Fibroblast of skin of right quadriceps (primary cell): ENCODE data around the gene SLC1A4.
A peak's percentile ranks its signal among the peaks of the same experiment; 100 is the strongest.
"Not testable (repeated sequence)": the region's sequence is repeated elsewhere in the genome, so short reads cannot be mapped to it uniquely, and the experiment has no call there.

ENCODE experiments used
- DNase-seq: peaks from one replicate; pipeline ENCODE4 v3.0.0-alpha.2; 2013

The SLC1A4 gene

DNA sequence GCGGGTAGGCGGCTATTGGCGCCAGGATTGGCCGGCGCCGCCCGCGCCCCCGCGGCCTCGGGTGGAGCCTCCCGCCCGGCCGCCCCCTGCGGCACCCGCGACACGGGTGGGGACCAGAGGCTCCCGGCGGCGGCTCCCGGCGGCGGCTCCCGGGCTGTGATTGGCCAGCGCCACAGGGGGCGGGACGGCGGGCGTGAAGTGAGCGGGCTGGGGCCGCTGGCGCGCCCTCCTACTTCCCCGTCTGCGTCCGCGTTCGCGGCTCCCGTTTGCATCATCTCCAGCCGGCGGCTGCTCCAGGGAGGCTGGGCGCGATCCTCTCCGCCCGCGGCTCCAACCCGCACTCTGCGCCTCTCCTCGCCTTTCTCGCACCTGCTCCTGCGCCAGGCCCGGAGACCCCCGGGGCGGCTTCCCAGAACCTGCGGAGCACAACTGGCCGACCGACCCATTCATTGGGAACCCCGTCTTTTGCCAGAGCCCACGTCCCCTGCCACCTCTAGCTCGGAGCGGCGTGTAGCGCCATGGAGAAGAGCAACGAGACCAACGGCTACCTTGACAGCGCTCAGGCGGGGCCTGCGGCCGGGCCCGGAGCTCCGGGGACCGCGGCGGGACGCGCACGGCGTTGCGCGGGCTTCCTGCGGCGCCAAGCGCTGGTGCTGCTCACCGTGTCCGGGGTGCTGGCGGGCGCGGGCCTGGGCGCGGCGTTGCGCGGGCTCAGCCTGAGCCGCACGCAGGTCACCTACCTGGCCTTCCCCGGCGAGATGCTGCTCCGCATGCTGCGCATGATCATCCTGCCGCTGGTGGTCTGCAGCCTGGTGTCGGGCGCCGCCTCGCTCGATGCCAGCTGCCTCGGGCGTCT, at the start of gene SLC1A4:
SLC1A4 (plus strand) TSS at position 274 of the 856 bp plus-strand sequence; CDS start at position 519, 245 bp downstream.
- DNase-seq = peak; percentile 90

DNA sequence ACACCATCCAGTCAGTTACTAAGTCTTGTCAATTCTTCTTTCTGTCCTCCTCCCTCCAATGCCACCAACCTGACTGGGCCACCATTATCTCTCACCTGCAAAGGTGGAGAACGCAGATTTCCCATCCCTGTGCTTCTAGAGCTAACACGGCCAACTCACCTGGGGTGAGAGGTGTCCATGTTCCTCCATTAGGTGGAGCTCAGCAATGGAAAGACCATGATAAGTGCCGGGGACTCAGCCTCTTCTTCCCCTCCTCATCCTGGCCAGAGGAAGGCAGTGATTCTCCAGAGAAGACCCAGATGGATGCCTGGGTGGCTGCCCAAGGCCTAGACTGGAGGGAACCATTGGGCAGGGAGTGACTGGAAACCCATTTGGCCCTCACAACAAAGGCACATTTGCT, 48.1 kb upstream of the SLC1A4 start:
- no peak for DNase-seq

DNA sequence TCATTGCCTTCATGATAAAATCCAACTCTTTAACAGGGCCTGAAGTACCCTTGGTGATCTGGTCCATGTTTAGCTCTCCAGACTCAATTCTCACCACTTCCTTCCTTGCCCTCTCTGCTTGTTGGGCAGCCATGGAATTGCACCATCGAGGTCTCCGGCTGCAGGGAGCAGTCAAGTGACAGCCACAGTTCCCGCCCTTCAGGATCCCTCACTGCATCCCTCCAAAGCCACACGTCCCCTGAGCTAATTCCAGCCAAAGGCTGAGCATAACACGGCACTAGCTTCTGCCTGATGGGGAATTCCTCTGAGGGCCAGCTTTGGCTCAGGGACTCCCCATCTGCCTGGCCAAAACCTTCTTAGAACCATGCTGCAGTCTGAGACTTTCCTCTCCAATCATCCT, 47.4 kb upstream of the SLC1A4 start:
- no peak for DNase-seq

DNA sequence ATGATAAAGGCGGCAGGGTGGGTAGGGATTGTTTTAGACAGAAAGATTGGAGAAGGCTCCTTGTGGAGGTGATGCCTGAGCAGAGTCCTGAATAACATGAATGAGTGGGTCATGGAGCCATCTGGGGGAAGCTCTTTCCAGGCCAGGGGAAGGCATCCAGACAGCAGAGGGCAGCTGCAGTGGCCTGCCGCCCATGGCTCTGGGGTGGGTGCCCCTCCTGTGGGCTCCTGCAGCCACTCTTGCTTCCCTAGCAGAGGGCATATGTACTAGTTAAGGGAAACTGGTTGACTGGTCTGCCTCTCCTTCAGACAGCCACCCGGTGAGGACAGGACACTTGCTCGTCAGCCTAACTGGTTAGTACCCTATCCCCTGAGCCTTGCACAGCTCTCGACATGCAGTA, 46.5 kb upstream of the SLC1A4 start:
- DNase-seq = no peak

DNA sequence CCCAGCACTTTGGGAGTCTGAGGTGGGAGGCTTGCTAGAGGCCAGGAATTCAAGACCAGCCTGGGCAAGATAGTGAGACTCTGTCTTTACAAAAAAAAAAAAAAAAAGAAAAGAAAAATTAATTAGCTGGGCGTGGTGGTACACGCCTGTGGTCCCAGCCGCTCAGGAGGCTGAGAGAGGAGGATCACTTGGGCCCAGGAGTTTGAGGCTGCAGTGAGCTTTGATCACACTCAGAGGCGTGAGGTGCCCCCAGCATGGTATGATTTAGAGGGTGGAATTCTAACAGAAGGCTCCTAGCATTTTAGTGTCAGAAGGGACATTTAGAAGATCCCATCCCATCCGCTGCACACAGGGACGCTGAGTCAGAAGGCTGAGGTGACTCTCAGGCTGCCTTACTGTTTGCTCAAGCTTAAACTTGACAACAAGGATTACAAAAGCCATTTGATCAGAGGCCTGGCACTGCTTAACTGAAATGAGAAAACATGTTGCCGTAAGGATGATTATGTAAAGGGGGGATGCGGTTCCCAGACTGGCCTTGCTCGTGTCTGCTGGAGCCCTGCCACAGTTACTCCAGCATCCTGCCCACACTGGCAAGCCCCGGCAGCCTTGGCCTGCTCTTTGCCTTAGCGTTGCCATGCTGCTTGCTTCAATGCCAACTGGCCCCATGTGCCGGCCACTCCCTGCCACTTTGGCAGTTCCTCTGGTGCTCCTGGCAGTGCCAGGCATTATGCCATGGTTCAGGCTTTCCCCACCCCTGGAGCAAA, 45.6 kb upstream of the SLC1A4 start:
- peak; percentile 11 for DNase-seq

DNA sequence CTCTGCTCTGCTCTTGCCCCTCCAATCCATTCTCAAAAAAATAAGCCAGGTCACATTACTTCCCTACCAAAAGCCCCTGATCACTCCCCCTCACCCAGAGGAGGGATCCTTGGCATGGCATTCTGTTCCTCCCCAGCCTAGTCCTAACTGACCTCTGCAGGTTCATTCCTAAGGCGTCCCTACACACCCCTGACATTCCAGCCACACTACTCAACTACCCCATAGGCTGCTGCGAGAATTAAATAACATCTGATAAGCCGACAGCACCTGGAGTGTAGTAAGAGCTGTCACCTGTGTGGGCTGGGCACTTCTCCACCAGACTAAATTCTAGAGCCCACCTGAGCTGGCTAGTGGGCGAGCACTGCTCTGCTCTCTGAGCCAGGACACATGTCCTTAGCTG, 44.7 kb upstream of the SLC1A4 start:
- DNase-seq = no peak

DNA sequence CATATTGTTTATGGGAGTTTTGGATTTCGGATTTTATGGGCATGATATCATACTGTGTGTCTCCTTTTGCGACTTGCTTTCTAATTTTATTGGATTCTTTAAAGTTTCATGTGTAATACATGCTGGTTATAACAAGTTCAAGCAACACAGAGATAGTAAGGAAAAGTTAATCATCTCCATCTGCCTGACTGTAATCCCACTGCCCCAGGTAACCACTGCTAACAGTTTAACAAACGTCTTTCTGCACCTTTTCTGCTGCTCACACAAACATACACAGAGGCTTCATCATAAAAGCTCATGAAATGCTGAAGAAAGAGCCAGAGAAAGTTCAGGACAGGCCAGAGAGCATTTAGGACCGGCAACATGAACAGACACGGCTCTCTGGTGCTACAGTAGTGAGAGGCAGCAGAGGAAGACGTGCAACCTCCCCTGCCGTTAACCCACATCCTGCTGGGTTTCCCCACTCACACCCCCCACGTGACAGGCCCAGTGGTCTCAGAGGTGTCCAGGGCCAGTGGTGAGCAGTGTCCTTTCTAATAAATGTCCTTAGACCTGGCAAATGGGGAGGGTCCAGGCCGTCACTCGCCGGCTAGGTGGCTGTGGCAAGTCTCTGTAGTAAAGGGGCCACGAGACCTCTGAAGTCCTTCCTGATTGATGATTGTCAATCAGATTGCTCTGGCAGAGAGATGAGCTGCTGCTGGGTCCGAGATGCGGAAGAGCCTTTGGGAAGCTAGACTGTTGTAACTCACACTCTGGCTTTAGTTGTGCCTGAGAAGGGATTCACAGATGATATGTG, 43.0 kb upstream of the SLC1A4 start:
- DNase-seq = peak; percentile 8

DNA sequence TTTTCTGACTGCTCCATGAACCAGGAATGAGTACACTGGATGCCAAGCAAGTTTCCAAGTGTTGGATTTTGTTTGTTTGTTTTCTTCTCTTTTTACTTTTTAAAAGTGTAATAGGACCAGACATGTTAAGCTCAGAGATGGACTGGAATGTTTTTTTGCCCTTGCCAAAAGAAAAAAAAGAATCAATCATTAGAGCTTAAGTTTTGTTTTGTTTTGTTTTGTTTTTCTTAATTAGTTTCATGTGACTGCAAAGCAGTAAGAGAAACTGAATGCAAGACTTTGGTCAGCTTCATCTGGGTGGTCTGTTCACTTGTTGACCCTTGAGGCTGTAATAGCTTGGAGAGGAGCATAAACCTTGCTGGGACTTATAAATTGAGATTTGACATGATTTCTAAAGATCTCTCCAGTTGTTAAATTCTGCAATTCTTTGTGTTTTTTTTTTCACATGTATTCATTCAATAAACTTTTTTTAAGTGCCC, 42.4 kb upstream of the SLC1A4 start:
- DNase-seq = peak; percentile 11

DNA sequence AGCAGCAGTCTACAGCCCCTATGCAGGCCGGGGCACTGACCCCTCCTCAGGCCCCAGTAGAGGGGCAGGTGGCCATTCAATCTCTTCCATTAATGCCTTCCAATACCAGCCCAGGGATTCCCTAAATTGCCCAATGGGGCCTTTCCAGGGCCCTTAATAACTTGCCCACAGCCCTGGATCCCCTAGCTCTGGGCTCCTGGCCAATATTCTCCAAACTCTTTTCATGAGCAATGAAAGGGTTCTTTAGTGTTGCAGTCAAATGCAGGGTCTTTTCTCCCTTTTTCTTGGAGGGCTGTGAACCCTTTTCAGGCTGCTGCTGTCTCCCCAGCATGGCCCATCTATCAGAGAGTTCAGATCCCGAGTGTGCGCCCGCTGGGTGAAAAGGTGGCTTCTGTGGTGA, 41.3 kb upstream of the SLC1A4 start:
- no peak for DNase-seq

DNA sequence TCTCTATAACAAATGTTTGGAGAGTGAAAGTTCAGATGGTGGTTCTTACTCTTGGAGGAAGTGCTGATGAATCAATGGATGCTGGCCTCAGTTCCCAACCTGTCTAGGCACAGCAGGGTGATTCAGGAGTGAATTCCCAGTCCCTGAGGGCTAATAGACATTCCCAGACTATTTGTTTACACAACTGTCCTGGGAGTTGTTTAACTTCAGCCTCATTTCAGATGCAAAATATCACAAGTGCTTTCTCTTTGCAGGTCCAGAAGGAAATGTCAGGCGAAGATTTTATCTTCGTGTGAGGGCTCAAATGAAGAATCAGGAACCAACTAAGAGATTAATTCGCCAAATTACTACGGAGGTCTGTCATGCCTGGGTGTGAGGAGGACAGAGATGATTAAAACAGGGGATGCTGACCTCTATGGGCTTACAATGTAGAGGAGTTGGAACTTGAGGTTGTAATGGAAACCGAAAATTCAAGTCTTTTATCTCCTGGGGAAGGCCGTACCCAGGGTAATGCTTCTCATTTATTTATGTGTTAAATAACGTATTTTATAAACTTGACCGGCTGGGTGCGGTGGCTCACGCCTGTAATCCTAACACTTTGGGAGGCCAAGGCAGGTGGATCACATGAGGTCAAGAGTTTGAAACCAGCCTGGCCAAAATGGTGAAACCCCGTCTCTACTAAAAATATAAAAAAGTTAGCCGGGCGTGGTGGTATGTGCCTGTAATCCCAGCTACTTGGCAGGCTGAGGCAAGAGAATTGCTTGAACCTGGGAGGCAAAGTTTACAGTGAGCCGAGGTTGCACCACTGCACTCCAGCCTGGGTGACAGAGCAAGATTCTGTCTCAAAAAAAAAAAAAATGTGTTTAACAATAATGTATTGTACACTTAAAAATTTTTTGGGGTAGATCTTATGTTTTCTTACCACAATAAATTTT, 38.7 kb upstream of the SLC1A4 start:
- DNase-seq = no peak

DNA sequence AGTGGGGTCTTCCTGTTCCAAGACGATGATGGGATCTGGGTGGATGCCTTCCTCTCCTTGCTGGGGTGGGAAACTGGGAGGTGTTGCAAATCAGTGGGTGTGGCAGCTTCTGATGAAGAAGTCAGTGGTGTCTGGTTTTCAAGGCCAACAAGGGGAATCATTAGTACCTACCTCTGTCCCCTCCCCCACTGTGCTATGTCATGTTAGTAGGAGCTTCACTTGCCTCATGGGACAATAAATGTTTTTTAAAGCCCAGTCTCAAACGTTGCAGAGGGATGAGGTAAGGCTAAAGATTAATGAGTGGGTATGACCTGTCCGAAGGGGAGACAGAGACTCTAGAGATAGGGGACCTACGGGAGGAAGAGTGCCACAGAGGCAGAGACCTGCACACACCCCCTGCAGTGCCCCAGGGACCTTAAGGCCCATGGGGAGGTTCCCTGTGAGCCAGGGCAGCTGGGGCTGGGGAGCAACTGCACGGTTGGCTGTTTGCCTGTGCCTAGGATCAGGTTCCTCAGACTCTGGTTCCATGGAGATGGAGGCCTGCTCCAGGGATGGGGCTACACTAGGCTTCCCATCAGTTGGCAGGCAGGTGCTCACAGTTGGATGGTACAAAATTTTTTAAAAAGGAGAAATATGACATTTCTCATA, 37.8 kb upstream of the SLC1A4 start:
- no peak for DNase-seq

DNA sequence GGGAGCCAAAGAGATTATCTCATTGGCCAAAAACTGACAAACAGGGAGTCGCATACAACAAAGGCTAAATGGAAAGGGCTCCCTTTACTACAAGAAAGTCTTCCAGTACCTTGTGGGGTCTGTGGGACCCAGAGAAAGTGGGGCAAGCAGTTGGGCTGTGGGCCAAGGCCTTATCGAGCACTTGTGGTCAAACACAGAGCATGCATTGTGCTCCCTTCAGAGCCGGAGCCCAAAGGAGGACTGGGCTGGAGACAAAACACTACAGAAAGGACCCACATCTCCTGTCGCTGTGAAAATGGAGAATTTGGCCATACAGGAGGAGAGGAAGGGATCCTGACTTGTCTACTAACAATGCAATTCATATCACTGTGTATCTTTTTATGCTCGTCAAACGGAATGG, 37.1 kb upstream of the SLC1A4 start:
- no peak for DNase-seq

DNA sequence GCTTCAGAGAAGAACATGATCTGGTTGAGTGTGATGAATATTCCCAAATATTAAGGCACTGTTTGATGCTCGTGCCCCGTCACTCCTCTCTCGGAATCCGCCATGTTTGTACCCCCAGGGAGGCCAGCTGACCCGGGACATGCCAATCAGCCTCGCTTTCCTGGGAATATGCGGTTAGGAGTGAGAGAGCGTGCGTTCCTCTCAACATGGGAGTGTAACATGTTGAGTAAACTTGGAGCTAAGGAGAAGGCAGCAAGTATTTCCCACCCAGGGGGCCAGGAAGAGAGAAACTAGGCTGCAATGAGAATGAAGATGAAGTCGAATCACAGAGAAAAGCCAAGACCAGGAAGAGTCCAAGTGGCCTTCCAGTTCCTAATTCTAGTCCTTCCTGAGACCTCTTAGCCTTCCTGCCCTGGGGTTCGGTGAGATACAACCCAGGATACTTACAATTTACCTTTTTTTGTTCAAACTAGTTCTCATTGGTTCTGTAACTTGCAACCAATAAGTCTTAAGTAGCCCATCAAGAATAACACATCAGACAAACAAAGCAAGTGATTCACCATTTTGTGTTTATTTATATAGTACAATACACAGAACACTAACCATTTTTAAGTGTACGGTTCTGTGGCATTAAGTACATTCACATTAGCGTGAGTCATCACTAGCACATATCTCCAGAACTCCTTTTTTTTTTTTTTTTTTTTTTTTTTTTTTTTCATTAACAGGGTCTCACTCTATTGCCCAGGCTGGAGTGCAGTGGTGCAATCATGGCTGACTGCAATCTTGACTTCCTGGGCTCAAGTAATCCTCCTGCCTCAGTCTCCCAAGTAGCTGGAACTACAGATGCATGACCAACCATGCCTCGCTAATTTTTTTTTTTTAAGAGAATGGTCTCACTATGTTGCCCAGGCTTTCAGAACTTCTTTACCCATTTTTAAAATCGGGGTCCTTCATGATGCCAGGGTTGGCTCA, 36.4 kb upstream of the SLC1A4 start:
- peak; percentile 70 for DNase-seq

DNA sequence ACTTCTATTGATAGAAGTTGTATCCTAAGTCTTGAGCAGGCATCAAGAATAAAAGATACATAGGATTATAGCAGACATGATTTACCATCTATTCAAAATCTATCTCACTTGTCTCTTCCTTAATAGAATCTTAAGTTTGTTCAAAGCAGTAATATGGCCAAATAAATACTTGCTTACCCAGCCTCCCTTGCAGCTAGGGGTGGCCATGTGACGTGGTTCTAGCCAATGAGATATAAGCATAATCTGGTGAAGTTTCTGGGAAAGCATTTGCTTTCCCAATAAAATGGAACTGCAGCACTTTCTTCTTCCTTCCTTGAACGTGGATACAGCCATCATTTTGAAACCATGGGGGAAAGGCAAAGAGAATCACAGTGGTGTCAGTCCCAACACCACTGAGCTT, 33.7 kb upstream of the SLC1A4 start:
- DNase-seq = no peak

DNA sequence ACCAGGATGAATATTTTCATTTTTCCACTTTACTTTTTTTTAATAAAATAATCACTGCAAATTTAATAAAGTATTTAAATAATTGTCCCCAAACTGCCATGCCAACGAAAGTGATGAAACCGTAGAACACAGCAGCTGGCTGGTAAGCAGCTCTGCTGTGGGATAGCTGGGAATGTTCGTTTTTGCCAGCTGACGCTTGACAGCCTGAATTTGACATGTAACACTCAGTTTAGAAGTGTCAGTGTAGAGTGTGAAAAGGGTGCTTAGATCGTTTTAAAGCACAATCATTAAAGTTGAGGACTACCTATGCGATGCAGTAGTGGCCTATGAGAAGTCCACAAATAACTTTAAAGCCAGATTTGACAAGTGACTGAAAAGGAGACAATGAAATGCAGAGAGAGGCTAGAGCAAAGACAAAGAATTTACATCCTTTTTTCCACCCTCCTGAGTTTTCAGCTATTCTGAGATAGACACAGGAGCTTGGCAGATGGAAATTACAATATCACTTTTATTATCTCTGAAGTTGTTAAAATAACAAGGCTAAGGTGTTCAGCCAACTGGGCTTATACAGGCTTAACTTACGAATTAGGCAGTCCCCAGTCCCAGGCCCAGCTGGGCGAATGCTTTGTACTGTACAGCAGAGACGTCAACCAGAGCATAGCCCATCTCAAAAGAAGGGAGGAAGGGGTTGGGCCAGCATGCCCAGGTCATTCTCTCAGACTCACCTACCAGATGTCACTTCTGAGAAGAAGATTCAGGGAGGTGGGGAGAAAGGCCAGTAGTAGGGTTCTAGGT, 31.9 kb upstream of the SLC1A4 start:
- DNase-seq = no peak

DNA sequence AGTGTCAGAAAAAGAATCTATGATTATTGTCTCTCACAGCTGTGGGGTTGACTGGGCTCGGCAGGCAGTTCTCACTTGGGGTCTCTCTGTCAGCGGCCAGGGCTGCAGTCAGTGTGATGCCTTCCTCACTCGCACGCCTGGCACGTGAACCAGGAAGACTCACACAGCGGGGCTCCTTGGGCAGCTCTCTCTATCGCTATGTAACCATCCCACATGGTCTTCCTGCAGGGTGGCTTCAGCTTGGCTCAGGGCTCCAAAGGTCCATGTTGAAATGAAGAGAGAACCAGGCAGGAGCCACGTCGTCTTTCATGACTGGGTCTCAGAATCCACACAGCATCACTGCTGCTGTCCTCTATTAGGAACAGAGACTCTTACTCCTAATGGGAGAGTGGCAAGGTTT, 30.6 kb upstream of the SLC1A4 start:
- no peak for DNase-seq

DNA sequence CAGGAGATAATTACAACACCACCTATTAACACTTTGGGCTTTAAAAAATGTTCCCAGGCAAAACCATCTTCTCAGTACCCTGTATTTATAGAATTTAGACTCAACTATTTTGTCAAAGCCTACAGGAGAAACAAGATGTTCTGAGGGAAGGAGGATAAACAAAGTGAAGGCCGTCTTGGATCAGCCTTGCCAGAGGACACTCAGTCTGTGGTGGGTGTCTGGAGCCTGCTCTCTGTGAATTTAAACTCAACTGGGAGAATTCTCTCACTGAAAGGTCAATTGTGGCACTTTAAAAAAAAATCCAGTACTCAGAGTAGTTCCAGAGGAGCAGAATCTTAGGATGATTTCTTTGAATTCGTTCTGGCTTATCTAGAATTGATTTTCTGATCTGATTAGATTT, 28.4 kb upstream of the SLC1A4 start:
- DNase-seq = no peak

DNA sequence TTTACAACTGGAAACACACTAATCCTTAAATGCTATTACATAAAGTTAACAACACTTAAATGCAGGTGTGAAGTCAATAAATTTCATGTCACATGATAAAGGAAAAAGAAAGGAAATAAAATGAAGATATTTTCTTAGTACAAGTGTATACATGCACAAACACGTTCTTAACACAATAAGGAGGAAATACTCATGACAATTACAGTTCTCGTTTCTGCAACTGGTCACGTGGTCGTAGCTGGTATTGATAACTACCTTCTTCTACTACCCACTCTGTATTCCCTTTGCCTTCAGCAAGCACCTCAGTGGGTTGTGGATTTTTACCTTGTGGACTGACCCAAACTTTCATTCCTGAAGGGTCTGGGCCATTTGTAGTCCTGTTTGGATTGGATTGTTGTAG, 26.1 kb upstream of the SLC1A4 start:
- not testable (repeated sequence) for DNase-seq

DNA sequence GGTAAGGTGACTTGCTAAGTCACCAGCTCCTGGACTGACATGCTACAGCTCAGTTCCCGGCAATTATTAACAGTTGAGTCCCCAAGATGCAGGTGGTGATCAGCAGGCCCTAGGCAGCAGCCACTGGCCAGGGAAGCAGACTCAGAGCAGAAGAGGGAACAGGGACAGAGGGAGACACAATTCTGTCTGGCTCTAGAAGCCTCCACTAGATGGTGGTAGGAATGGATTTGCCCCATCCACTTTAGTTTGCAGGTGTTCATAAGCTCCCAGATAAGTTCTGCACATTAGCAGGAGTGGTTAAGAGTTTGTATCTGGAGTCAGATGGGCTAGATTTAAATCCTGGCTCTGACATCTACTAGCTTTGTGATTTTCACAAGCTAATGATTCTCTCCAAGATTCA, 25.5 kb upstream of the SLC1A4 start:
- DNase-seq = no peak
